PC-3 (cell line): ENCODE results near the gene MLLT10. TPM values are rescaled to one million over a fixed set of nuclear protein-coding genes. Genes with fewer than 3 reads are reported as not detected.

Experiments
- ATAC-seq: fragments of 200-7000 bp; cut with Tn5 transposase; 2 replicates; pipeline ENCODE4 v1.9.1; 2020; ENCODE audit warnings: mild to moderate bottlenecking, moderate library complexity
- BruUV-seq: library from RNA; stranded (reverse); fragments of 400-500 nt; replicated peaks from 2 replicates; lab custom pipeline; 2021; lab: Mats Ljungman, UMichigan
- CTCF ChIA-PET: fragments of 300-600 bp; sonication (Branson Sonifier 250); formaldehyde crosslinking; loops from one replicate; lab custom pipeline; 2022; ENCODE audit warnings: antibody characterized with exemption; lab: Charles Lee
- POLR2A ChIA-PET: fragments of 300-600 bp; sonication (Branson Sonifier 250); formaldehyde crosslinking; loops from one replicate; lab custom pipeline; 2022; ENCODE audit warnings: antibody characterized with exemption; ENCODE audit not compliant: unreplicated experiment; lab: Charles Lee
- DNase-seq: peaks from one replicate; pipeline ENCODE4 v3.0.0-alpha.2; 2015
- H2AFZ ChIP-seq: fragments of 300-600 bp; sonication (generic); 2 replicates; pipeline ENCODE4 v1.6.0; 2016; ENCODE audit warnings: antibody characterized with exemption, low read length
- H3F3A ChIP-seq: fragments of 300-600 bp; sonication (generic); one replicate; pipeline ENCODE4 v1.6.0; 2017; ENCODE audit warnings: antibody characterized with exemption, low read length, control low read depth, mild to moderate bottlenecking; ENCODE audit not compliant: unreplicated experiment
- H3K27ac ChIP-seq: fragments of 300-600 bp; sonication (generic); 2 replicates; pipeline ENCODE4 v1.5.1; 2016; ENCODE audit warnings: mild to moderate bottlenecking, low read length
- H3K27me3 ChIP-seq: fragments of 300-600 bp; sonication (generic); 2 replicates; pipeline ENCODE4 v1.6.1; 2016; ENCODE audit warnings: low read length, mixed read lengths
- H3K36me3 ChIP-seq: fragments of 300-600 bp; sonication (generic); 2 replicates; pipeline ENCODE4 v1.6.1; 2016; ENCODE audit warnings: low read depth, mixed run types, low read length, mixed read lengths
- H3K4me1 ChIP-seq: fragments of 300-600 bp; sonication (generic); 2 replicates; pipeline ENCODE4 v1.5.1; 2016; ENCODE audit warnings: low read length; ENCODE audit not compliant: insufficient read depth
- H3K4me2 ChIP-seq: fragments of 300-600 bp; sonication (generic); 2 replicates; pipeline ENCODE4 v1.6.0; 2016; ENCODE audit warnings: low read length
- H3K4me3 ChIP-seq: fragments of 300-600 bp; sonication (generic); 2 replicates; pipeline ENCODE4 v1.5.1; 2016; ENCODE audit warnings: mild to moderate bottlenecking, low read length, mixed read lengths
- H3K79me2 ChIP-seq: fragments of 300-600 bp; sonication (generic); 2 replicates; pipeline ENCODE4 v1.6.1; 2017; ENCODE audit warnings: low read length, mixed read lengths
- H3K9ac ChIP-seq: fragments of 300-600 bp; sonication (generic); 2 replicates; pipeline ENCODE4 v1.6.0; 2016; ENCODE audit warnings: mild to moderate bottlenecking, low read length
- H3K9me2 ChIP-seq: fragments of 300-600 bp; sonication (generic); replicated peaks from 2 replicates; pipeline ENCODE4 v1.6.1; 2016; ENCODE audit warnings: mixed run types, low read length, mixed read lengths
- H3K9me3 ChIP-seq: fragments of 300-600 bp; sonication (generic); 2 replicates; pipeline ENCODE4 v1.6.1; 2016; ENCODE audit warnings: low read length, mixed read lengths
- H4K20me1 ChIP-seq: fragments of 300-600 bp; sonication (generic); 2 replicates; pipeline ENCODE4 v1.6.1; 2016; ENCODE audit warnings: low read length, mixed read lengths
- CTCF ChIP-seq: fragments of 300-600 bp; sonication (generic); conservative IDR thresholded peaks from 2 replicates; pipeline ENCODE4 v1.5.1; 2017; ENCODE audit warnings: antibody characterized with exemption, low read depth, mild to moderate bottlenecking, low read length
- EZH2 ChIP-seq: fragments of 300-600 bp; sonication (generic); IDR thresholded peaks from one replicate; pipeline ENCODE4 v1.6.1; 2017; ENCODE audit warnings: antibody characterized with exemption, mild to moderate bottlenecking, low read length; ENCODE audit not compliant: unreplicated experiment
- EZH2phosphoT487 ChIP-seq: fragments of 300-600 bp; sonication (generic); IDR thresholded peaks from 2 replicates; pipeline ENCODE4 v1.6.1; 2018; ENCODE audit warnings: mild to moderate bottlenecking, antibody characterized with exemption, low read length, borderline replicate concordance
- intact Hi-C: fragments of 100-400 bp; cut with micrococcal nuclease; formaldehyde crosslinking; loops from 2 replicates; pipeline ENCODE4 v1.9.0; 2023
- total RNA-seq: library from RNA; depleted of rRNA; stranded (reverse); fragments of >200 nt; gene quantifications from 2 replicates; pipeline ENCODE4 v1.2.3, GENCODE V29; 2014

Gene MLLT10
- total RNA-seq, 1 experiment from 2014 or later = 32.5 TPM

- Histone ChIP-seq H3K27ac (no peak overlapping the region), H2AFZ (peak overlapping the region; percentile 85), H3K9ac (peak overlapping the region; percentile 27; the same call in 1 of the 2 replicates), H3F3A (no peaks in the 10 kb centered on the region), H3K4me1 (peaks cover 17% of the 10 kb centered on the region), H3K4me2 (peak overlapping the region; percentile 96), H3K9me3 (no peaks in the 10 kb centered on the region), H3K9me2 (no peaks in the 10 kb centered on the region), H3K79me2 (no peaks in the 10 kb centered on the region), H3K4me3 (peak overlapping the region; percentile 86), H3K36me3 (no peaks in the 10 kb centered on the region), H4K20me1 (no peaks in the 10 kb centered on the region), H3K27me3 (no peaks in the 10 kb centered on the region)
- POLR2A ChIA-PET = interaction anchor here (0.6 to 1.2 kb wide), 2 partner anchors 20 to 286 kb away, joined by 3 to 4 read pairs; no protein-coding TSS in a partner anchor
- intact Hi-C loops = no loop called here
- TSS peak; percentile 77 for BruUV-seq
- TF ChIP-seq CTCF = no peak
- TF ChIP-seq EZH2 = no peak
- TF ChIP-seq EZH2phosphoT487 = no peak
- ATAC-seq (peak; percentile 72), DNase-seq (peak; percentile 66)
- CTCF ChIA-PET = interaction anchor here (0.5 to 1.2 kb wide), 3 partner anchors 21 to 147 kb away, joined by 3 to 14 read pairs (median 3); no protein-coding TSS in a partner anchor
Measured at GRCh38 chr10:21517134-21518031, 16.6 kb upstream of the MLLT10 start.

- Histone ChIP-seq H3K9me2 (no peaks in the 10 kb centered on the region), H3K4me2 (peak overlapping the region; percentile 96), H2AFZ (peak overlapping the region; percentile 85), H3K9me3 (no peaks in the 10 kb centered on the region), H3F3A (no peaks in the 10 kb centered on the region), H3K4me3 (peak overlapping the region; percentile 86), H3K9ac (no peak overlapping the region; the same call in 1 of the 2 replicates), H3K27me3 (no peaks in the 10 kb centered on the region), H3K27ac (no peak overlapping the region), H4K20me1 (no peaks in the 10 kb centered on the region), H3K36me3 (no peaks in the 10 kb centered on the region), H3K4me1 (peaks cover 17% of the 10 kb centered on the region), H3K79me2 (no peaks in the 10 kb centered on the region)
- ChIA-PET POLR2A (interaction anchor here (0.6 to 1.2 kb wide), 3 partner anchors 21 to 419 kb away, joined by 3 to 5 read pairs (median 5); no protein-coding TSS in a partner anchor), CTCF (interaction anchor here (0.5 to 1.2 kb wide), 2 partner anchors 22 to 146 kb away, joined by 3 to 14 read pairs; no protein-coding TSS in a partner anchor)
- intact Hi-C loops = no loop called here
- peak; percentile 50 for DNase-seq
- ATAC-seq = peak; percentile 11; the same call in 1 of the 2 replicates
- BruUV-seq = no TSS peak
- TF ChIP-seq EZH2phosphoT487 (no peak), CTCF (no peak), EZH2 (no peak)
Measured at GRCh38 chr10:21518149-21518640, 15.8 kb upstream of the MLLT10 start.
